ENCODE data around the gene RIT1. TPM values are rescaled to one million over a fixed set of nuclear protein-coding genes. Genes with fewer than 3 reads are reported as not detected.

Gene RIT1
- total RNA-seq, 1 donor from 2014 or later, result 69.2 TPM

DNA sequence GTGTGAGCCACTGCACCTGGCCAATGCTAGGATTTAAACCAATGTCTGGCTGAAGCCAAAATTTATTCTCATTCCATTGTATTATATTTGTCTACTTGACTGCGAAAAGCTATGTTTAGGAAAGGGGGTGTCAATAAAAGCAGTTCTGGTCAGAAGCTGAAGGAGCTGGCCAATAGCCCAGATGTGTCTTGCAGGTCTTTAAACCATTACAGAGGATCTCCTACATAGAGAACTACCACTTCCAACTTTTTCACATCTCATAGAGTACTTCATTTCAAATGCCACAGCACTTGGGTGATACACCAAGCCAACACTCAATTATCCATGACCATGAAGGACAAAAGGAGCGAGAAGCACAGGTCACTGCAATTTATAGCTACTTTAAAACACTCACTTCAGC, 49.3 kb downstream of the RIT1 start:
- TF ChIP-seq, protein P1, sequence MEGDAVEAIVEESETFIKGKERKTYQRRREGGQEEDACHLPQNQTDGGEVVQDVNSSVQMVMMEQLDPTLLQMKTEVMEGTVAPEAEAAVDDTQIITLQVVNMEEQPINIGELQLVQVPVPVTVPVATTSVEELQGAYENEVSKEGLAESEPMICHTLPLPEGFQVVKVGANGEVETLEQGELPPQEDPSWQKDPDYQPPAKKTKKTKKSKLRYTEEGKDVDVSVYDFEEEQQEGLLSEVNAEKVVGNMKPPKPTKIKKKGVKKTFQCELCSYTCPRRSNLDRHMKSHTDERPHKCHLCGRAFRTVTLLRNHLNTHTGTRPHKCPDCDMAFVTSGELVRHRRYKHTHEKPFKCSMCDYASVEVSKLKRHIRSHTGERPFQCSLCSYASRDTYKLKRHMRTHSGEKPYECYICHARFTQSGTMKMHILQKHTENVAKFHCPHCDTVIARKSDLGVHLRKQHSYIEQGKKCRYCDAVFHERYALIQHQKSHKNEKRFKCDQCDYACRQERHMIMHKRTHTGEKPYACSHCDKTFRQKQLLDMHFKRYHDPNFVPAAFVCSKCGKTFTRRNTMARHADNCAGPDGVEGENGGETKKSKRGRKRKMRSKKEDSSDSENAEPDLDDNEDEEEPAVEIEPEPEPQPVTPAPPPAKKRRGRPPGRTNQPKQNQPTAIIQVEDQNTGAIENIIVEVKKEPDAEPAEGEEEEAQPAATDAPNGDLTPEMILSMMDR (IDR thresholded peaks at IDR 0.05; ENCODE audit: unreplicated experiment), result no peak
- H3K9me3 Mint-ChIP-seq (ENCODE audit: unreplicated experiment), result no peaks in the 10 kb centered on the region
- no peak overlapping the region for H3K27ac Mint-ChIP-seq (ENCODE audit: unreplicated experiment)
- H3K4me3 Mint-ChIP-seq (ENCODE audit: unreplicated experiment), result peak overlapping the region; percentile 28
- H3K36me3 Mint-ChIP-seq (ENCODE audit: low read depth, unreplicated experiment), result no peaks in the 10 kb centered on the region
- H3K27me3 Mint-ChIP-seq (ENCODE audit: unreplicated experiment), result peaks cover 12% of the 10 kb centered on the region
- H3K4me1 Mint-ChIP-seq (ENCODE audit: unreplicated experiment), result peaks cover 15% of the 10 kb centered on the region
- no peak for DNase-seq (ENCODE audit: low spot score)

DNA sequence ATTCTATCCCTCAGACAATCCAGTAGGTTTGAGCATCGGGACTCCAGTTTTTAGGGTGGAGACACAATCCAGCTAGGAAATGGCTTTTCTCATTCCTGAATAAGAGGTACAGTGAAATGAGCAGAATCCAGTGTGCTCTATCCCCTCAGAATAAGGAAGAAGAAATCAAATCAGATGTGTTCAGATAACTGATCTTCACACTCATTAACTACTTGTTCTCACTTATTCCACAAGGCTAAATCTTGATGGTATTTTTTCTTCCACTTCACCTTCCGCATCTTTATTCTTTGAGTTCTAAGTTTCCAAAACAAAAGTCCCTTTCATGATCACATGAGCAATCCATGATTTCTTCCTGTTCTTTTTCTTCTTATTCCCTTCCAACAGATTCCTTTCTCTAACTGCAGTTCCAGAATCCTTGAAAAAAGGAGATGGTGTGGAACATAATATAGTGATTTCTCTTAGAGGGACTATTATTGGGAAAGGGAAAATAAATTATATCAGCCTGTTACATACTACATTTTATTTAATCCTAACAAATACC, 50.1 kb downstream of the RIT1 start:
- TF ChIP-seq, protein P1 (IDR thresholded peaks at IDR 0.05; ENCODE audit: unreplicated experiment), result no peak
- Mint-ChIP-seq H3K9me3 (ENCODE audit: unreplicated experiment) (no peaks in the 10 kb centered on the region), H3K4me1 (ENCODE audit: unreplicated experiment) (peaks cover 19% of the 10 kb centered on the region), H3K27me3 (ENCODE audit: unreplicated experiment) (peaks cover 14% of the 10 kb centered on the region), H3K27ac (ENCODE audit: unreplicated experiment) (peak overlapping the region; percentile 88), H3K4me3 (ENCODE audit: unreplicated experiment) (peak overlapping the region; percentile 87), H3K36me3 (ENCODE audit: low read depth, unreplicated experiment) (no peaks in the 10 kb centered on the region)
- no peak for DNase-seq (ENCODE audit: low spot score)

DNA sequence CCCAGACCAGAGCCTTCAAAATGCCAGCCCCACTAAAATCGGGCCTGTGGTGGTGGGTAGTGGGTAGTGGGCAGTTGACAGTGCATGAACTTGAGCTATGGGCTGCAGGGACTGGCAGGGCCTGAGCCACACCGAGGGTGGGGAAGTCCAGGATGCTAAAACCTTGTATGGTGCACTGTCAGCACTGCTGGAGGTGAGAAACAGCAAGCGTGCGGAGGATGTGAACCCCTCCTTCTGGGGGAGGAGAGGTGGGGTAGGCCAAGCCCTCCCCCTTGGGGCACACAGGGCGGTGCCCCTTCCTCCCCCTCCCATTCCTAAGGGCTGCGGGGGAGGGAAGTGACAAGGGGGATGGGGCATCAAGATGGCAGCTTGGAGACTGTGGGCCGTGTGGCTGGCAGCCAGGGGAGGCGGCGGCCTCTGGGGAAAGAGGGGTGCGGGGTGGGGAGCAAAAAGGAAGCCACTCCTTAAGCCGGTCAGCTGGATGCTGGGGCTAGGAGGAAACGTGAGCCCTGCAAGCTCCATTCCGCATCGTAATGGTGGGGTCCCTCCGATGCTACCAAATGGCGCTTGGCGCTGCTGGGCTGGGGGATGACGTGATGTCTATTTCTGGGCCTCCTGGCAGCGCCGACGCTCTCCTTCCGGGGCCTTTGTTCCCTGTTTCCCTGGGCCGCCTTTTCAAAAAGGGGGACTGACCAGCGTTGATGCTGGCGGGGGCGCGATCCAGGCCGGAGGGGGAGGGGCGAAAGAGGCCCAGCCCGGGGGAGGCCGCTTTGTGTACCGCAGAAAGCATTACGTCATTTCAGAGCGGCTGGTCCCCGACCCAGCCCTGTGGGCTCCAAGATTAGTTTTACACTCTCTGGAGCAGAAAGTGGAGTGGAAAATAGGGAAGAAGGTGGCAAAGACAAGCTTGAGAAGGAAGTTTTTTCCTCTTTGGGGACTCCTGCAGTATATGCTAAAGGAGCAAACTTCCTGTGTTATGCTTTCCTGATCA, 51.0 kb downstream of the RIT1 start:
- Mint-ChIP-seq H3K4me3 (ENCODE audit: unreplicated experiment) (peak overlapping the region; percentile 87), H3K4me1 (ENCODE audit: unreplicated experiment) (peaks cover 20% of the 10 kb centered on the region), H3K27me3 (ENCODE audit: unreplicated experiment) (peaks cover 14% of the 10 kb centered on the region), H3K36me3 (ENCODE audit: low read depth, unreplicated experiment) (peaks cover 1% of the 10 kb centered on the region), H3K27ac (ENCODE audit: unreplicated experiment) (peak overlapping the region; percentile 88), H3K9me3 (ENCODE audit: unreplicated experiment) (no peaks in the 10 kb centered on the region)
- peak; percentile 76 for DNase-seq (ENCODE audit: low spot score)
- TF ChIP-seq, protein P1 (IDR thresholded peaks at IDR 0.05; ENCODE audit: unreplicated experiment), result no peak

DNA sequence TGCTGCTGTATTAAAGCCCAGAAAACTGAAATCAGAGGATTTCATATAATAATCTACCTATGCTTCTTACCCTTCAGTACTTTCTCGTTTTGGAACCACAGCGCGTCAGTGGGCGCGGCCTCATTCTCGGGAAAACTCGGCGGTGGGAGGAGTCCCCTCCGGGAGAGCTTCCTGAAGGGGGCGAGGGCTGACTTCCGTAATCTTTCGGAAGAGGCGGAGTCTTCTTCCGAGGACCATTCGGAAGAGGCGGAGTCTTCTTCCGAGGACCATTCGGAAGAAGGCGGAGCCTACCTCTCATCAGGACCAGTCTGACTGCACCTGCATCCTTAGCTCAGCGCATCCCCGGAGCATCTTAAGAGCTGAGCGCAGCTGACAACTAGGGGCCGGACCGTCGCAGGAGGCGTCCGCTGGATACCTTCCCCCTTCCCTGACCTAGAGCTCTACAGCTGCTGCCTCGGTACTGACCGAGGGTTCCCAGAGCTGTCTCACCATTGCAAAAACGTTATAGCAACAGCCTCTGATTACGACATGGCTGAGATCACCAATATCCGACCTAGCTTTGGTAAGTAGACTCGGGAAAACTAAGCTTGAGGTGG, 51.8 kb downstream of the RIT1 start, which contains the start of gene SYT11:
TSS of gene SYT11 (plus strand) at position 334 of the 596 bp plus-strand sequence. CDS start at position 529, 195 bp downstream.
- TF ChIP-seq, protein P1 (IDR thresholded peaks at IDR 0.05; ENCODE audit: unreplicated experiment), result no peak
- Mint-ChIP-seq H3K4me1 (ENCODE audit: unreplicated experiment) (peaks cover 22% of the 10 kb centered on the region), H3K4me3 (ENCODE audit: unreplicated experiment) (peak within 1 kb of the TSS; percentile 87), H3K27me3 (ENCODE audit: unreplicated experiment) (peaks cover 14% of the 10 kb centered on the region), H3K36me3 (ENCODE audit: low read depth, unreplicated experiment) (peaks cover 5% of the 10 kb centered on the region), H3K9me3 (ENCODE audit: unreplicated experiment) (no peaks in the 10 kb centered on the region), H3K27ac (ENCODE audit: unreplicated experiment) (peak within 1 kb of the TSS; percentile 88)
- DNase-seq (ENCODE audit: low spot score), result peak; percentile 91

Data from endothelial cell (in vitro differentiated cells).